ENCODE results near the gene DRICH1.
"Not testable (repeated sequence)": the region's sequence is repeated elsewhere in the genome, so short reads cannot be mapped to it uniquely, and the experiment has no call there.

The DRICH1 gene

DNA sequence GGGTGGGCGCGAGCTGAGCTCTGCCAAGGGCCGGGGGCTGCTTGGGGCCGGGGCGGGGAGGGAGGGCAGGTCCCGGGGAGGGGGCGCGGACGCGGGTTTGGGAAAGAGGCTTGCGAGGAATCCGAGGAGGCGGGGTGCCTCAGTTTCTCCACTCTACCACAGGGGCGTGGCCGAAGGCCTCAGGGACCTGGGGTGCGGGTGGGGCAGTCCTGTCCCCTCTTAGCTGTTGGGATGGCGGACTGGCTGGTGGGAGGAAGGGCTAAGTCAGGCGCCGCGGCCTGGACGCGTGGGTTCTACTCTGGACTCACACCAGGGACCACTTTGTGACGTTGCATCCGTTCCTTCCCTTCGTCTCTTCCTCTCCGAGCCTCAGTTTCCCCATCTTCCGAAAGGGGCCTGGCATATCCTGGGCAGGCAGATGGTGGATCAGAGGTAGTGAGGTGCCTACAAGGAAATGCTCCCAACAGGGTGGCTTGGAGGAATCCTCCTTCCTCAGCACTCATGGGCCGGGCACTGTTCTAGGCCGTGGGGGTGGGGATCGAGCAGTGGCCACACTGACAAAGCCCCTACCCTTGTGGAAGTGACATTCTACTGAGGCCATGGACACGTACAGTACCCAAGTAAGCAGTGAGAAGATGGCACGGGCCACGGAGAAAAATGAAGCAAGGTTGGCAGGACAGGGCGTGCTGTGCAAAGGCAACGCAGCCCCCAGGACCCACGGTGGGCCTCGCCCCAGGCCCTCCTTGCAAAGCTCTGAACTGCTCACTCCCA, 65.2 kb downstream of the DRICH1 start:
- no peak for DNase-seq (ENCODE audit: low spot score)

DNA sequence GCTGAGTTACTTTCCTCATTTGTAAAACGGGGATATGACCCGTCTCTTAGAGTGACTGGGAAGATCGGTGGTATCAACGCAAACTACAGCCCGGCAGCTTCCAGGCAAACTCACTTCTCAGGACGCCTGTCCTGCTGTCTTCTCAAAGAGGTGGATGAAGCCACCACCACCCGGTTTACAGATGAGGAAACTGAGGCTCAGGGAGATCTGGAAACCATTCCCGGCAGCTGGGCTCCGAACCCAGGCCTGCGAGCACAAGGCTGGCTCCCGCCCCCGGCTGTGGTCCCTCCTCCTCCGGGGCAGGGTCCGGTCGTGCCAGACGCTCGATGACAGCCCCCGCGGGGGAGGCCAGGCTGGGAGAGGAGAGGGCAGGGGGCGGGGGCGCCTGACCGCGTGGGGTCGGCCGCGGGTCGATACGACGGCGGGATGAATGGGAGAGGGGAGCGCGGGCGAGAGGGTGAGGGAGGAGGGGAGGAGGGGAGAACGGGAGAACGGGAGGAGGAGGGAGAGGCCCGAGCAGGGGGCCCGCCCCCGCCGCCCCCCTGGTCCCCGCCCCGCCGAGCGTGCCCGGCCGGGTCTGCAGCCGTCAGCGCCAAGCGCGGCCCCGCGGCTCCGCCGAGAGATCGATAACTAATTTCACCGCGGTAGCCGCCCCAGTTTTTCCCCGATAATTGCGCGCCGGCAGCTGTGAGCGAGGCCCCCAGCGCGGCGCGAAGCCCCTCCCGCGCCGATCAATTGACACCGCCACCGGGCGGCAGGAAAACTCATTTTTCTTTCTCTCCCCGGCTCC, 66.0 kb downstream of the DRICH1 start:
- DNase-seq (ENCODE audit: low spot score): peak; percentile 73

DNA sequence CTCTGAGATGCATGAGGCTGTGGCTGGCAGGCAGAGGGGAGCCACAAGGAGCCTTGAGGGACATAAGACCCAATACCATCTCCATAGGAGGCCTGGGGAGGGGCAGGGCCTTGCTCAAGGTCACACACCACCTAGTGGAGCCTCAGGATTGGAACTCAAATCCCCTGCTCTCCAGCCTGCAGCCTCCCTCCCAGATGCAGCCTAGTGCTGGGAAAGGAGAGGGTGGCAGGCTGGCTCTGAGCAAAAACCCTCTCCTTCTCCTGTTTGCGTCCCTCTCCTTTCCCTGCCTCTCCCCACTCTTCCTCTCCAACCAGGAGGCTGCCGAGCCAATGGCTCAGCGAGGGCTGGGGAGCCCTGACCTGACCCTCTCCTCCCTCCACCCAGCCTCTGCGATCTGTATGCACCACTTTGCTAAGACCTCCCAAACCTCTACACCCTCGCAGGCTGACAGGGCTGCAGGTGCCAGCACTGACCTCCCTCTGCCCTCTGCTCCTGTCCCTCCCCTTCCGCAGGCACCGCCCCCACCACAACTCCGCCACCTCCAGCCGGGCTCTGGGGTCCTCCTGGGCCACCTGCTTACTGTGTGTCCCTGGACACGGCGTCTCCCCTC, 66.7 kb downstream of the DRICH1 start:
- peak; percentile 56 for DNase-seq (ENCODE audit: low spot score)

DNA sequence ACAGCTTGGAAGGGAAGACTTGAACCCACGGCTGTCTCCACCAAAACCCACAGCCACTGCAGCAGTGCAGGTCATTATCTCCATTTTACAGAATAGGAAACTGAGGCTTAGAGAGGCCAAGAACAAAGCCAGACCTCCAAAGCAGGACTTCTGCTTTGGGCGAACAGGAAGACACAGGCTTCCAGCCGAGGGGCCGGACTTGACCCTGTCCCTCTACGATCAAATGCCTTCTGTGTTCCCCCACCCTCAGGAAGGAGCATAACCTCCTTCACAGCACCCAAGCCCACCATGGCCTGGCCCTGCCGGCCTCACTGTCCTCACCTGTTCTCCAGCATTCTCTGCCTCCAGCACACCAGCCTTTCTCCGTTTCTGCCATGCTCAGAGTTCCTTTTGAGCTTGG, 67.8 kb downstream of the DRICH1 start:
- DNase-seq (ENCODE audit: low spot score): no peak

DNA sequence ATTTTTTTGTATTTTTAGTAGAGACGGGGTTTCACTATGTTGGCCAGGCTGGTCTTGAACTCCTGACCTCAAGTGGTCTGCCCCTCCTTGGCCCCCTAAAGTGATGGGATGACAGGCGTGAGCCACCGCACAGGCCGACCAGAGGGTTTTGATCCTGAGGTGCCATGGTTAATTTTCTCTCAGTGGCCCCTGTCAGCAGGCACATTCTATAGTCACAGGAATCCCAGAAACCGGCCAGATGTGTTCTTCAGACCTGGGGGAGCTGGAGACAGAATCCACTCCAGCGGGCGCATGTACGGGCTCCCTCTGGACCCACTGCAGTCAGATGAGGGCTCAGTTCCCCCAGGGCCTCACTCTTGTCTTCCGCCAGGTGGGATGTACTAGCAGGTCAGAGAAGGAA, 69.0 kb downstream of the DRICH1 start:
- no peak for DNase-seq (ENCODE audit: low spot score)

DNA sequence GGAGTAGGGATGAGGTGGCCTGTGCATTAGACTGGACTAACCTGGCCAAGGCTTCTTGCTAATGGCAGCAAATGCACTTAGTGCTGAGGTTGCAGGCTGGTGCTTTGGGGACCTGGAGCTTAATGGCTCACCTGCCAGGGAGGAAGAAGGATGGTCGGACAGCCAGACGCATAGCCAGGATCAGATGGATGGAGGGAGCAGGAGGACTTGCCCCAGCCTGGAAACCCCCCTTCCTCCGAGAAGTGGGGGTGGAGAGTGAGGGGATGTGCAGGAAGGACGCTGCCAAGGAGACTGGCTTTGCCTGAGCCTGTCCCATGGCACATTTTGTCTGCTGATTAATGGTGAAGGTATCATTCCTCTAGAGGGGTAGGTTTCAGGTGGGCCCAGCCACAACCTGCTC, 69.9 kb downstream of the DRICH1 start:
- no peak for DNase-seq (ENCODE audit: low spot score)

DNA sequence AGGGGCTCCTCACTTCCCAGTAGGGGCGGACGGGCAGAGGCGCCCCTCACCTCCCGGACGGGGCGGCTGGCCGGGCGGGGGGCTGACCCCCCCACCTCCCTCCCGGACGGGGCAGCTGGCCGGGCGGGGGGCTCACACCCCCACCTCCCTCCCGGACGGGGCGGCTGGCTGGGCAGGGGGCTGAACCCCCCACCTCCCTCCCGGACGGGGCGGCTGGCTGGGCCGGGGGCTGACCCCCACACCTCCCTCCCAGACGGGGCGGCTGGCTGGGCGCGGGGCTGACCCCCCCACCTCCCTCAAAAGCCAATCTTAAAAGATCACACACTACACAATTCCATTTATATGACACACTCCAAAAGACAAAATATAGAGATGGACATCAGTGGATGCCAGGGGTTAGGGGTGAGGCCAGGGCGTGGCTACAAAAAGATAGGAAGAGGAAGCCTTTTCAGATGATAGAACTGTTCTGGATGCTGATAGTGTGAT, 71.1 kb downstream of the DRICH1 start:
- not testable (repeated sequence) for DNase-seq (ENCODE audit: low spot score)

DNA sequence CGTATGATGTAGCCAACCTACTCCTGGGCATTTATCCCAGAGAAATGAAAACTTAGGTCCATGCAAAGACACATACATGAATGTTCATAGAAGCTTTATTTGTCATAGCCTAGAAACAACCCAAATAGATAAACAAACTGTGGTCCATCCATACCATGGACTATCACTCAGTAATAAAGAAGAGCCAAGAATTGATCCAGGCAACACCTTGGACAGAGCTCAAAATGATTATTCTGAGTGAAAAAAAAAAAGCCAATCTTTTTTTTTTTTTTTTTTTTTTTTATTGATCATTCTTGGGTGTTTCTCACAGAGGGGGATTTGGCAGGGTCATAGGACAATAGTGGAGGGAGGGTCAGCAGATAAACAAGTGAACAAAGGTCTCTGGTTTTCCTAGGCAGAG, 71.9 kb downstream of the DRICH1 start:
- DNase-seq (ENCODE audit: low spot score): not testable (repeated sequence)
